Measurements from ENCODE around the gene RANBP10. TPM values are rescaled to one million over a fixed set of nuclear protein-coding genes. Genes with fewer than 3 reads are reported as not detected.

RANBP10 gene
- total and polyA plus RNA-seq, 2 of the 13 experiments (the other 11 are each of a cell fraction or from before 2014, with no cell fraction given): 9.2 to 22.7 TPM

DNA sequence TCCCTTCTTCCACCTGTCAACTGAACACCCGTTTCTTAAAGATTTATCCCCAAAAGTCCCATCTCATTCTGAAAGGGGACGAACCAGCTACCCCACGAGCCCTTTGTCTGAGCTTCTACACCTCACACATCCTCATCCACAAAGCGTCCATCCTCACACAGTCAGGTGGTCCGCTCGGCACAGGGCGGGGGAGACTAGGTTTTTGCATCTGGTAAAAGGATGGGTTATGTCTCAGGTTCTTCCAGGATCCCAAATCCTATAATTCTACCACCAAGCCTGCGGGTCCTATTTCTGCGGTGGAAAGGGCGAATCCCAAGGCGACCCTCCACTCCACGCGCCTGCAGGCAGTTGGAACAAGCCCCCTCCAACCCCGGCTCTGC lies 87.7 kb downstream of the RANBP10 start (continued):
- TF ChIP-seq, protein P1, sequence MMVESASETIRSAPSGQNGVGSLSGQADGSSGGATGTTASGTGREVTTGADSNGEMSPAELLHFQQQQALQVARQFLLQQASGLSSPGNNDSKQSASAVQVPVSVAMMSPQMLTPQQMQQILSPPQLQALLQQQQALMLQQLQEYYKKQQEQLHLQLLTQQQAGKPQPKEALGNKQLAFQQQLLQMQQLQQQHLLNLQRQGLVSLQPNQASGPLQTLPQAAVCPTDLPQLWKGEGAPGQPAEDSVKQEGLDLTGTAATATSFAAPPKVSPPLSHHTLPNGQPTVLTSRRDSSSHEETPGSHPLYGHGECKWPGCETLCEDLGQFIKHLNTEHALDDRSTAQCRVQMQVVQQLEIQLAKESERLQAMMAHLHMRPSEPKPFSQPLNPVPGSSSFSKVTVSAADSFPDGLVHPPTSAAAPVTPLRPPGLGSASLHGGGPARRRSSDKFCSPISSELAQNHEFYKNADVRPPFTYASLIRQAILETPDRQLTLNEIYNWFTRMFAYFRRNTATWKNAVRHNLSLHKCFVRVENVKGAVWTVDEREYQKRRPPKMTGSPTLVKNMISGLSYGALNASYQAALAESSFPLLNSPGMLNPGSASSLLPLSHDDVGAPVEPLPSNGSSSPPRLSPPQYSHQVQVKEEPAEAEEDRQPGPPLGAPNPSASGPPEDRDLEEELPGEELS (CRISPR knock-in tag; IDR thresholded peaks at IDR 0.05): no peak
- TF ChIP-seq ZNF17 (CRISPR knock-in tag; IDR thresholded peaks at IDR 0.05): no peak
- no peak for TF ChIP-seq JUND (CRISPR knock-in tag; IDR thresholded peaks at IDR 0.05)
- TF ChIP-seq ZNF230 (CRISPR knock-in tag; IDR thresholded peaks at IDR 0.05): no peak
- TF ChIP-seq ZNF543 (CRISPR knock-in tag; IDR thresholded peaks at IDR 0.05): no peak
- TF ChIP-seq ZNF772 (CRISPR knock-in tag; IDR thresholded peaks at IDR 0.05): no peak
- TF ChIP-seq ZC3H13 (CRISPR knock-in tag; IDR thresholded peaks at IDR 0.05): 0 out of 2 replicates have a peak, but pooled peaks have one; percentile 20
- TF ChIP-seq ZNF563 (CRISPR knock-in tag; IDR thresholded peaks at IDR 0.05): 0 out of 2 replicates have a peak, but pooled peaks have one; percentile 4
- no peak; the same call in 1 of the 2 replicates for TF ChIP-seq NFKB2 (CRISPR knock-in tag; IDR thresholded peaks at IDR 0.05; ENCODE audit: borderline replicate concordance)
- no peak for TF ChIP-seq CHD4 (IDR thresholded peaks at IDR 0.05; ENCODE audit: borderline replicate concordance, low read length)
- no peak for TF ChIP-seq PHF21A (CRISPR knock-in tag; IDR thresholded peaks at IDR 0.05)
- peak; percentile 64; the same call in 1 of the 2 replicates for TF ChIP-seq NFIB (CRISPR knock-in tag; IDR thresholded peaks at IDR 0.05; ENCODE audit: borderline replicate concordance)
- TF ChIP-seq, protein P2, sequence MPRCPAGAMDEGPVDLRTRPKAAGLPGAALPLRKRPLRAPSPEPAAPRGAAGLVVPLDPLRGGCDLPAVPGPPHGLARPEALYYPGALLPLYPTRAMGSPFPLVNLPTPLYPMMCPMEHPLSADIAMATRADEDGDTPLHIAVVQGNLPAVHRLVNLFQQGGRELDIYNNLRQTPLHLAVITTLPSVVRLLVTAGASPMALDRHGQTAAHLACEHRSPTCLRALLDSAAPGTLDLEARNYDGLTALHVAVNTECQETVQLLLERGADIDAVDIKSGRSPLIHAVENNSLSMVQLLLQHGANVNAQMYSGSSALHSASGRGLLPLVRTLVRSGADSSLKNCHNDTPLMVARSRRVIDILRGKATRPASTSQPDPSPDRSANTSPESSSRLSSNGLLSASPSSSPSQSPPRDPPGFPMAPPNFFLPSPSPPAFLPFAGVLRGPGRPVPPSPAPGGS (CRISPR knock-in tag; IDR thresholded peaks at IDR 0.05): no peak
- TF ChIP-seq MATR3 (CRISPR knock-in tag; IDR thresholded peaks at IDR 0.05): no peak
- TF ChIP-seq ATF7 (IDR thresholded peaks at IDR 0.05): no peak
- 0 out of 2 replicates have a peak, but pooled peaks have one; percentile 26 for TF ChIP-seq ATF7 (CRISPR knock-in tag; IDR thresholded peaks at IDR 0.05)
- no peak for TF ChIP-seq ZBTB7B (CRISPR knock-in tag; IDR thresholded peaks at IDR 0.05)
- TF ChIP-seq, protein P3, sequence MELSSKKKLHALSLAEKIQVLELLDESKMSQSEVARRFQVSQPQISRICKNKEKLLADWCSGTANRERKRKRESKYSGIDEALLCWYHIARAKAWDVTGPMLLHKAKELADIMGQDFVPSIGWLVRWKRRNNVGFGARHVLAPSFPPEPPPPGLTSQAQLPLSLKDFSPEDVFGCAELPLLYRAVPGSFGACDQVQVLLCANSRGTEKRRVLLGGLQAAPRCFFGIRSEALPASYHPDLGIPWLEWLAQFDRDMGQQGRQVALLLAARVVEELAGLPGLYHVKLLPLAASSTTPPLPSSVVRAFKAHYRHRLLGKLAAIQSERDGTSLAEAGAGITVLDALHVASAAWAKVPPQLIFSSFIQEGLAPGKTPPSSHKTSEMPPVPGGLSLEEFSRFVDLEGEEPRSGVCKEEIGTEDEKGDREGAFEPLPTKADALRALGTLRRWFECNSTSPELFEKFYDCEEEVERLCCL (CRISPR knock-in tag; IDR thresholded peaks at IDR 0.05; ENCODE audit: borderline replicate concordance): 0 out of 2 replicates have a peak, but pooled peaks have one; percentile 2
- TF ChIP-seq, protein P4, sequence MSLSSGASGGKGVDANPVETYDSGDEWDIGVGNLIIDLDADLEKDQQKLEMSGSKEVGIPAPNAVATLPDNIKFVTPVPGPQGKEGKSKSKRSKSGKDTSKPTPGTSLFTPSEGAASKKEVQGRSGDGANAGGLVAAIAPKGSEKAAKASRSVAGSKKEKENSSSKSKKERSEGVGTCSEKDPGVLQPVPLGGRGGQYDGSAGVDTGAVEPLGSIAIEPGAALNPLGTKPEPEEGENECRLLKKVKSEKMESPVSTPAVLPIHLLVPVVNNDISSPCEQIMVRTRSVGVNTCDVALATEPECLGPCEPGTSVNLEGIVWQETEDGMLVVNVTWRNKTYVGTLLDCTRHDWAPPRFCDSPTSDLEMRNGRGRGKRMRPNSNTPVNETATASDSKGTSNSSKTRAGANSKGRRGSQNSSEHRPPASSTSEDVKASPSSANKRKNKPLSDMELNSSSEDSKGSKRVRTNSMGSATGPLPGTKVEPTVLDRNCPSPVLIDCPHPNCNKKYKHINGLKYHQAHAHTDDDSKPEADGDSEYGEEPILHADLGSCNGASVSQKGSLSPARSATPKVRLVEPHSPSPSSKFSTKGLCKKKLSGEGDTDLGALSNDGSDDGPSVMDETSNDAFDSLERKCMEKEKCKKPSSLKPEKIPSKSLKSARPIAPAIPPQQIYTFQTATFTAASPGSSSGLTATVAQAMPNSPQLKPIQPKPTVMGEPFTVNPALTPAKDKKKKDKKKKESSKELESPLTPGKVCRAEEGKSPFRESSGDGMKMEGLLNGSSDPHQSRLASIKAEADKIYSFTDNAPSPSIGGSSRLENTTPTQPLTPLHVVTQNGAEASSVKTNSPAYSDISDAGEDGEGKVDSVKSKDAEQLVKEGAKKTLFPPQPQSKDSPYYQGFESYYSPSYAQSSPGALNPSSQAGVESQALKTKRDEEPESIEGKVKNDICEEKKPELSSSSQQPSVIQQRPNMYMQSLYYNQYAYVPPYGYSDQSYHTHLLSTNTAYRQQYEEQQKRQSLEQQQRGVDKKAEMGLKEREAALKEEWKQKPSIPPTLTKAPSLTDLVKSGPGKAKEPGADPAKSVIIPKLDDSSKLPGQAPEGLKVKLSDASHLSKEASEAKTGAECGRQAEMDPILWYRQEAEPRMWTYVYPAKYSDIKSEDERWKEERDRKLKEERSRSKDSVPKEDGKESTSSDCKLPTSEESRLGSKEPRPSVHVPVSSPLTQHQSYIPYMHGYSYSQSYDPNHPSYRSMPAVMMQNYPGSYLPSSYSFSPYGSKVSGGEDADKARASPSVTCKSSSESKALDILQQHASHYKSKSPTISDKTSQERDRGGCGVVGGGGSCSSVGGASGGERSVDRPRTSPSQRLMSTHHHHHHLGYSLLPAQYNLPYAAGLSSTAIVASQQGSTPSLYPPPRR (CRISPR knock-in tag; IDR thresholded peaks at IDR 0.05; ENCODE audit: borderline replicate concordance): peak; percentile 13; the same call in 1 of the 2 replicates
- TF ChIP-seq, protein P5, sequence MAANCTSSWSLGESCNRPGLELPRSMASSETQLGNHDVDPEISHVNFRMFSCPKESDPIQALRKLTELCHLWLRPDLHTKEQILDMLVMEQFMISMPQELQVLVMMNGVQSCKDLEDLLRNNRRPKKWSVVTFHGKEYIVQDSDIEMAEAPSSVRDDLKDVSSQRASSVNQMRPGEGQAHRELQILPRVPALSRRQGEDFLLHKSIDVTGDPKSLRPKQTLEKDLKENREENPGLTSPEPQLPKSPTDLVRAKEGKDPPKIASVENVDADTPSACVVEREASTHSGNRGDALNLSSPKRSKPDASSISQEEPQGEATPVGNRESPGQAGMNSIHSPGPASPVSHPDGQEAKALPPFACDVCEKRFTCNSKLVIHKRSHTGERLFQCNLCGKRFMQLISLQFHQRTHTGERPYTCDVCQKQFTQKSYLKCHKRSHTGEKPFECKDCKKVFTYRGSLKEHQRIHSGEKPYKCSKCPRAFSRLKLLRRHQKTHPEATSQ (CRISPR knock-in tag; IDR thresholded peaks at IDR 0.05; ENCODE audit: borderline replicate concordance): no peak

Data from HepG2 (cell line).